ENCODE data around the gene EYA2.

Gene EYA2

DNA sequence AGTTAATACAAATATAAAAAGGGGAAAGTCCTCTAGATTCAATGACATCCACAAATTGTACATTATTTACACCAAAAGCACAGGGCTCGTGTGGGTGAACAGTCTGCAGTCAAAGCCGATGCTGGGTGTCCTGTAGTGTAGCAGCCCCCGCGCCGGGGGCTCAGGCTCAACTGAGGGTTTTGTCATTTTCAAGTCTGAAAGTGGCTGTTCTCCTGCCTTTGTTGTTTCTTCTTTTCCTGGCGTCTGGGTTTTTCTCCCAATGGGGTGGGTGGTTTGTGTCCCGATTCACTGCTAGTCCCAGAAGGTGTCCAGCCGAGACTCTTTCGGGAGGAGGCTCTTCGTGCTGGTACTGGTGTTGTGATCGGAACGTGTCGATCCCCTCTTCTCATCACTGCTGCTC is 315.8 kb downstream of the EYA2 start:
- in situ Hi-C loops (cut with HindIII; ENCODE audit: low sequenced_read_pairs): no loop called here

DNA sequence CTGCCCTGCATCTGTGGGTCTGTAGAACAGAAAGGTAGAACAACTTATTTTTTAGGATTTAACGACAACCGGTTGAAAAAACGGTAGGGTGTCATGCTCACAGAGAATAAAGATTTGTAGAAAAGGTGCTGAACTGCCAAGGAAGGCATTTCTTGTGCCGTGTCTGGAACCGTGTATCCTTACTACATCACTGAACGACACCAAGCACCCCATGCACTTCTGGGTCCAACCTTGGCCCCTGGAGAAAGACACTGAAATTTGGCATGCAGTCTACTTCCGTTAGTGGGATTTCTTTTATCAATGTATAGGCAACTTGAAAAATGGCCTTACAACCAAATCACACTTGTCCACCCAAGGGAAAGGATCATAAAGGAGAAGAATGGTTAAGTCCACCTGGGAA is 316.4 kb downstream of the EYA2 start:
- in situ Hi-C loops (cut with HindIII; ENCODE audit: low sequenced_read_pairs): no loop called here

DNA sequence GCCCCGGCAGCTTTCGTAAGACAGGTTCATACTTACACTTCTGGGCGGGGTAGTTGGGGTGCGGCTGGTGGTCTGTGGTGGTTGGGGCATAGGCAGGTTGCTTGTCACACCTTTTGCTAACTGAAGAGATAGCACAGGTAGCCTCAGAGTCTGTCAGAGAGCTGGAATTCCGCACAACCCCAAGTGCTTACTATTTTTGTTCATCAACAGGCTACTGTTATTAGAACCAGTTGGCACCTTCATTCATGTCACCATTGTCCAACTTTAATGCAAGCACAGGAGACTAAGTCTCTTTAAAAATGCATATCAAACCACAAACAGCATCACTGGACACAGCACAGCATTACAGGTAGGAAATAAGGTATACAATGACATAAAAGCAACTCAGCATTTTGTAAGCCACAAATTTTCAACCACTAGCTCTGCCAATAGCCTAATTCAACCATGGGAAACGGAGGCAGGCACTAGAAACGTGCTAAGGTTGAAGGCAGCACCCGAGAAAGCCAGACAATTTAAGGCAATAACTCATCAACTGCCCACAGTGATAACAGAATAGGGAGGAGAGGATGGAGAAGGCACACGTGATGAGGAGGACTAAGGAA is 318.1 kb downstream of the EYA2 start:
- in situ Hi-C loops (cut with HindIII; ENCODE audit: low sequenced_read_pairs): no loop called here

DNA sequence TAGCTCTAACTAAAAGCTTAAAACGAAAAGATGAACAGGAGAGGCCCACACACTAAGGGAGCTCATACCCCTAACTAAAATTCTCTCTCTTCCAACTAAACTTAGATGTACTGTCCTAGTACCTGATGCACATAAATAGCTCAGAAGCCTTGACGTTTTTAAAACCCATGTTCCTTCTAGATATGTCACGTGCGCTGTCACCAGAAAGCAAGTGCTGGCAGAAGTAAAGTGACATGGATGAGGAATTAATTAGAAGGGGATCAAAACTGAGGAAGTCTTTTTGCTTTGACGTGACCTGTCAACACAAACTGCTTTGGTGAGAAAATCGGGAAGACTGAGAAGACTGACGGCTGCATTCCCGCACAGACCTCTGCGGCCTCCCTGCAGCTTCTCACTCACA is 319.3 kb downstream of the EYA2 start:
- in situ Hi-C loops (cut with HindIII; ENCODE audit: low sequenced_read_pairs): no loop called here

DNA sequence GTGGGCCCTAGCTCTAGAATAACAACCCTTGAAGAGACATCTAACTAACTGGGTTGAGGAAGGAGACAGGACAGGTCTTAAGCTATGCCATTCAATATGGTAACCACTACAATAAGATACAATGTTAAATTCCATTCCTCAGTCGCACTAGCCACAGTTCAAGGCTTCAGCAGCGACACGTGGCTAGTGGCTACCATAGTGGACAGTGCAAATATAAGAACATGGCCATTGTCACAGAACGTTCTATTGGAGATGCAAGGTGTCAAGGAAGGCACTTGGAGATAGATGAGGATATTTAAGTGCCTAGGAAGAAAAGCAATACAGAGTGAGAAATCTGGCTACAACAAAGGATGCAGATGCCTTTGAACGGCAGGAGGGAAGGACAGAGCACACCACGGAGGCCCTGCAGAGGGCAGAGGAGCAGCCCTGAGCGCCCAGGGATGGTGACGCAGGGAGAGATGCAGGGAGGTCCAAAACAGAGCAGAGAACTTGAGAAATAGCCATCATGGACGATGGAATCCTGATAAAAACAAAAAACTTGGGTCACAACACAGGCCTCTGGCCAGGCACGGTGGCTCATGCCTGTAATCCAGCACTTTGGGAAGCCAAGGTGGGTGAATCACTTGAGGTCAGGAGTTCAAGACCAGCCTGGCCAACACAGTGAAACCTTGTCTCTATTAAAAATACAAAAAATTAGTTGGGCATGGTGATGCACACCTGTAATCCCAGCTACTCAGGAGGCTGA is 321.2 kb downstream of the EYA2 start:
- in situ Hi-C loops (cut with HindIII; ENCODE audit: low sequenced_read_pairs): no loop called here

DNA sequence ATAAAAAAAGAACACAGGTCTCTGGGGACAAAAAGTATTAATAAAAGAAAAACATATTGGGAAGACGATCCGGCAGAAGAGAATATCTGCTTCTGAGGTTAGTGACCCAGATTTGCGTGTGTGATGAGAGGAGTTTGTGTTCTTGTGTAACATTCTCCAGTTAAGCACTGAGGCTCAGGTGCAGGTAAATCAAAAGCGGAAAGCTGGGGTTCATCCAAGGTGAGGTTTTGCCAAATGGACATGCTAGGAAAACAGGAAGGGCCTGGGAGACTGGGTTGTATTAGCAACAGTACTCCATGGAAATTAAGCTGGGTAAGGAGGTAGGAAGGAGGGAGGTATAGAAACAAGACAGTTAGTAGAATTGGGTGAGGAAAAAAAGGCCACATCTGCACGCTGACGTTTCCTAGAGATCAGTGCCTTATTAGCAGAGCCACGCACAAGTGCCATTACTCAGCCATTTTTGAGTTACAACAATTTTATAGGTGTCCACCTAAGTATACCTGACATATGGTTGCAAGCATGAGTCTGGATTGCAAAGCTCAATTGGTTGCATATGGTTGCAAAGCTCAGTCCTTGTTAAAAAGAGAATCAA is 322.3 kb downstream of the EYA2 start:
- in situ Hi-C loops (cut with HindIII; ENCODE audit: low sequenced_read_pairs): no loop called here

DNA sequence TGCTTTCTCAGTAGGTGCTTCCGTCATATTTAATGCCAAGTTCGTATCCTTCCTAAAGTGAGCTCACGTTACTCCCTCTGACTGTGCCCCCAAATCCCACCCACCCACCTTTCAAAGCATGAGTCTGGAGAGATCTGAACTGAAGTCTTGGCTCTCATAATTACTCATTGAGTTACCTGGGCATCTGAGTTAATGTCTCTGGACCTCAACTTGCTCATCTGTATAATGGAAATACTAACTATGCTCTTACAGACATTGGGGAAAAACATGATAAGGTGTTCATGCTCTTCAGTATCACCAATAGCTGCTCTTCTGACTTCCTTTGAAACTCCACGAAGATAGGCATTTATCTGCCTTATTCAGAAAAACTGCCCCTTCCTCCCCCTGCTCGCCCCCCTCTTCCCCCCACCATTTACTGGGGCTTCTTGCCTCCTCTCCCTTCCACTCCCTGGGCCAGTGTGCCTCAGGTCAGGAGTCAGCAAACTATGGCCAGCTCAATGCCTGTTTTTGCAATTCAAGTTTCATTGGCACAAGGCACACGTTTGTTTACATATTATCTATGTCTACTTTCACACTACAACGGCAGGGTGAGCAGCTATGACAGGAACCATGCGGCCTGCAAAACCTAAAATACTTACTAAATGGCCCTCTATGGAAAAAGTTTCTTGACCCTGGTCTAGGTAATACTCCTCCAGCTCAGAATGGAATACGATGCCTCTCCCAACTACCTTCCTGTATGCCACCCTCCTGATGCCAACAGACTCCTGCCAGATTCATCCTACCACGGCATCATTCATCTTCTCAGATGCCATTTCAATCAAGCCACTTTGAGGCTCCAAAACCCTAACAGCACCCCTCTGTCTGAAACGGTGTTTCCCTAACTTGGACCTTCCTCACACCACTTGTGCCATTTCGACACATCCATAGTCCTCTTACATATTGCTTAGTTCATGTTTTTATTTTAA is 323.1 kb downstream of the EYA2 start:
- in situ Hi-C loops (cut with HindIII; ENCODE audit: low sequenced_read_pairs): no loop called here

DNA sequence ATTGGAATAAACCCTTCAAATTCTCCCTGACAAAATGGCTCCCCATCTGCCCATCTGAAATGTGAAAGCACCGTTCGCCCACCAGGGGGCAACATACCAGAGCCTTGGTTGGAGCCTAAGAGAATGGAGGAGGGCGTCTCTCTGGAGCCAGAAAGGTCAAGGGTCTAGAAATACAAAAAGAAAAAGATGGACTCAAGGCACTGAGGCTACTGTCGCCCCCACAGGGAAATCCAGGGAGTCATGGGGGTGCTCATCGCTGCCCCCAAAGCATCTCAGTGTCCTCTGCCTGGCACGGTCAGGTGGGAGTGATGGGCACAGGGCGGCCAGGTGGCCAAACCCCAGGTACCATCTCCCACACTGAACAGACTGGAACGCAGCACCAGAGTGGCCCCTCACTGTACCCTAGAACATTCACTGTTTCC is 325.5 kb downstream of the EYA2 start:
- in situ Hi-C loops (cut with HindIII; ENCODE audit: low sequenced_read_pairs): no loop called here

DNA sequence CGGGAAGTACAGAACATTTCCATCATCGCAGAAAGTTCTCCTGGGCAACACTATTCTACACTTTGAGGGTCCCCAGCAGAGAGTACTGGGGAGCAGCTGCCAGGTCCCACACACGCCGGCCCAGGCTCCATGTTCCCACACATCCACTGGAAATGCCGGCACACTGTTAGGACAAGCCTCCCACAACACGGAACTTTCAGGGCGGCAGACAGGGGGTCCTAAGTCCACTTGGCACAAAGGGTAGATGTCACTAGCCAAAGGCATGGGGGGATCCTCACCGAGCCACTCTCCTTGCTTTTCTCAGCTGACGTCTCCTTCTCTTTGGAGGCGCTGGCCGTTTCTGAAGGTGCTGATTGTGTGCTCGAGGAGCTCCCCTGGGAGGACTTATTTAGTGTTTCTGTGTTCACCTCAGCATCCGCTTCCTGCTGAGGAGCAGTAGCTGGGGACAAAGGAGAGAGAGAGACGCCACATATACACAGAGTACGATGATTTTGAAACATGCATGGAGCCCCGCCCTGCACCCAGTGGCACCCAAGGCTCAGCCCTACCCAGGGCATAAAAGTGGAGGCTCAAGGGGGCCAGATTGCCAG is 326.5 kb downstream of the EYA2 start:
- in situ Hi-C loops (cut with HindIII; ENCODE audit: low sequenced_read_pairs): no loop called here

DNA sequence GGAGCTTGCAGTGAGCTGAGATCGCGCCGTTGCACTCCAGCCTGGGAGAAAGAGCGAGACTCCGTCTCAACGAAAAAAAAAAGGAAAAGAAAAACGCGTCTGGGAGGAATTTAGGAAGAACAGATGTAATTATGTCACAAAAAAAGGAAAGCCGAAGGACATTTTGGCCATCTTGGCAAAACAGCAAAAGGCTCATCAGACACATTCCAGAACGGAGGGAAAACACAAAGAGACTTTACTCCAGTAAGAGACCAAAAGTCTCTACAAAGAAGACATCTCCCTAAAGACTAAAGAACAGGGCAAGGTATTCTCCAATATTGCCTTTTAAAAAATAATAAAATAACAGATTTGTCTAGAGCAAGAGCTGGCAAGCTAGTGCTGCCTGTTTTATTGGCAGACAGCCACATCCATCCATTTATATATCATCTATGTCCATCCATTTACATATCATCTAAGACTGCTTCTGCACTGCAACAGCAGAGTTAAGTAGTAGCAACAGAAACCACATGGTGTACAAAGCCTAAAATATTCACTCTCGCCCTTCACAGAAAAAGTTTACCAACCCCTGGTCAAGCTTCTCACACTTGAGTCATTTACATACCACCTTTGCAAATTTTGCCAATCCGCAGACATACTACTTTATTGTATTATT is 328.0 kb downstream of the EYA2 start:
- in situ Hi-C loops (cut with HindIII; ENCODE audit: low sequenced_read_pairs): no loop called here

DNA sequence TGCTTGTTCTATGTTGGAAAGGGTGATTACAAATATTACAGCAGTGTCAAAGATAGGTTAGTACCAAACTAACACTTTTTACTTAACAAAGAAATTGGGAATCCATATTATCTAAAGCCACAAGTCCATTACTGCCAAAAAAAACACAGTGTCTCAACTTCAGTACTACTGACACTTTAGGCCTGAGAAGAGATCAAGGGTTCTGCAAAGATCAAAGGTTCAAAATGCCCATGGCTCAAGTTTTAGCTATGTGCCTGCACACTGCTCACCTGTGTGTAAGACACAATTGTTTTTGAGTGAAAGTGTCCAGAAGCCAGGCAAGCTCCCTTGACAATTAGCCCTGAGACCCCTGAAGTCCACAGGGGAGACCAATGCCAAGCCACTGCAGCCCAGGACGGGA is 329.3 kb downstream of the EYA2 start:
- in situ Hi-C loops (cut with HindIII; ENCODE audit: low sequenced_read_pairs): no loop called here

DNA sequence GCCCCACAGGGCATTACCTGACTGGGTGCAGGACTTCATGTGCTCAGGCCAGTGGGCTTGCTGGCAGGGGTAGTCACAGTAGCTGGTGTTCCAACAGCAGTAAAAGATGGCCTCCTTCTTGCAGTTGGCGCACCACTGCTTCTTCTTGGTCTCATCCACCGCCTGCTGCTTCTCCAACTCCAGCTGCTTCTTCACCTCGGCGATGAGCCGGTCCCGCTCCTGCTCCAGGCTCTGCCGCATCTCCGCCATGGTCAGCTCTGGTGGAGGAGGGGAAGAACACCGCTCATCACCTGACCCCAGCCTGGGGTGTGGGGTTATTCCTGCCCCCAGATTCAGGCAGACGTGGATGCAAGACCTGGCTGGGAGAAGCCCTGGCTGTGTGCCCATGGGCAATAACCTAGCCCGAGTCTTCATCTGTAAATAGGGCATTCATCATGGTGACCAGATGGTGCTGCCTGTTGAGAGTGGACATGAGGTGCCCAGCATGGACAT is 329.7 kb downstream of the EYA2 start:
- in situ Hi-C loops (cut with HindIII; ENCODE audit: low sequenced_read_pairs): no loop called here

DNA sequence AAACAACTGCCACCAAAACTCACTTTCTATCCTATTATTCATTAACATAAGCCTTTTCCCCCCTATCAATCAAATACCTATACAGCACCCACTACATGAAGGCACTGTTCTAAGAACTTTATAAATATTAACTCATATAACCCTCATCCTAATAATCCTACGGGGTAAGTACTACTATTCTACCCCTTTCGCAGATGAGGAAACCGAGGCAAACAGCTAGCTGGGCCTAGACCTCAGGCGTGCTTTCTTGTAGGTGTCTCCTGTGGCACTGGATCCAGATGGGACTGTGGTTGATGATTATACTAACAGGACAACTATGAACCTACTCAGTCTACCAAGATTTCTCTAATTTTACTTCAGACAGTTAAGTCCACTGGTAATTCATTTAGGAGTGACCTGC is 330.2 kb downstream of the EYA2 start:
- in situ Hi-C loops (cut with HindIII; ENCODE audit: low sequenced_read_pairs): loop anchor here (5.0 kb wide), 1 partner anchor 47 kb away; no protein-coding TSS in a partner anchor

DNA sequence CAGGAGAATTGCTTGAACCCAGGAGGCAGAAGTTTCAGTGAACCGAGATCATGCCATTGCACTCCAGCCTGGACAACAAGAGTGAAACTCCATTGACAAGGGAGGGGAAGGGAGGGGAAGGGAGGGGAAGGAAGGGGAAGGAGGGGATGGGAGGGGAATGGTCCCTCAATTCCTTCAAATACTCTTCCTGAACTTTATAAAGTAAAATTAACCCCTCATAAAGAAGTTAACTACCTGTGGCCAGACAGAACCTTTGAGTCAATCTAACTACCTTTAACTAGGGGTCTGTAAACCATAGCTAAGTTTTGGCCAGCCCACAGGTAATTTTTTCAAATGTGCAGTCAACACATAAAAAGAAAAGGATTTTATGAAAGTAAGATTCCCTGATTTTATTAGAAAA is 330.8 kb downstream of the EYA2 start:
- in situ Hi-C loops (cut with HindIII; ENCODE audit: low sequenced_read_pairs): loop anchor here (5.0 kb wide), 1 partner anchor 47 kb away; no protein-coding TSS in a partner anchor

DNA sequence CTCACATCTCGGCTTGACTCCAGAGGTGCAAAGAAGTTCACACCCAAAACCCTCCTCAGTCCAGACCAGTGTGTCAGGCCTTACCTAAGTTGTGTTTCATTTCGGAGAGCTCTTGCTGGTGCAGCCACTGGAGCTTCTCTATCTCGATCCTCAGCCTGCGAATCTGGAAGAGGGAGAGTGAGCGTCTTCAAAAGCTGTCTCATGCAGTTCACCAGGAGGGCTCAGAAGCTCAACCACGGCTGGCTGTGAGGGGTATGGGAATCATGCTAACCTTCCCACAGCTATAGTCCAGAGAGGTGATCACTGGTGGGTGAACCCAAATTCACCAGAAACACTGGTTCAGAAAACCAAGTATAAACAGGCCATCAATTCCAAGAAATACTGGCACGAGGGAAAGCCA is 332.5 kb downstream of the EYA2 start:
- in situ Hi-C loops (cut with HindIII; ENCODE audit: low sequenced_read_pairs): loop anchor here (5.0 kb wide), 1 partner anchor 45 kb away; no protein-coding TSS in a partner anchor

DNA sequence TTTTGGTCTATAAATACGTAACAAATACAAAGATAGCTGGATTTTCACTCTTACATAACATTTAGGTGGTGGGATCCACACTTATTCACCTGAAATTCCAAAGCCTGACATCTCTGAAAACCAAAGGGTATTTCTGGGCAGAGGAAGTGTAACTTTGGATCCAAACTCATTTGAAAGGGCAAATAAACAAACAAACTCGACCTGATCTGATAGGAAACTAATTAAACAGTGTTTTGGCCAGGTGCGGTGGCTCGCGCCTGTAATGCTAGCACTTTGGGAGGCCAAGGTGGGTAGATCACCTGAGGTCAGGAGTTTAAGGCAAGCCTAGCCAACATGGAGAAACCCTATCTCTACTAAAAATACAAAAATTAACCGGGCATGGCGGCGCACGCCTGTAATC is 332.9 kb downstream of the EYA2 start:
- in situ Hi-C loops (cut with HindIII; ENCODE audit: low sequenced_read_pairs): loop anchor here (5.0 kb wide), 1 partner anchor 45 kb away; no protein-coding TSS in a partner anchor

DNA sequence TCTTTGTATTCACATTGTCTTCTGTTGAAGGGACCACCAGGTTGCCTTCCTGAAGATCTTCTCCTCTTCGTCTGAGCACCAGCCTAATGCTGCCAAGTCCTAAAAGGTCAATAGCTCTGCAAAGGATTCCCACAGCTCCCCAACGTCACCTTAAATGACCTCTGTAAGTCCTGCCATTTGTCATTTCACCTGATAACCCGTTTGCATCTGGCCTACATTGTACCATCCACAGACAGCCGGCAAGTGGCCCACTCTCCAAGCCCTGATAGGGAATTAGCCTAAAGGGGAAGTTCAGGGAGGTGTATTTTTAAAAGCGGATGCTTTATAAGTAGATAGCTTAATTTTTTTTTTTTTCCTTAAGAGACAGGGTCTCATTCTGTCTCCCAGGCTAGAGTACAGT is 334.0 kb downstream of the EYA2 start:
- in situ Hi-C loops (cut with HindIII; ENCODE audit: low sequenced_read_pairs): loop anchor here (5.0 kb wide), 1 partner anchor 44 kb away; no protein-coding TSS in a partner anchor

DNA sequence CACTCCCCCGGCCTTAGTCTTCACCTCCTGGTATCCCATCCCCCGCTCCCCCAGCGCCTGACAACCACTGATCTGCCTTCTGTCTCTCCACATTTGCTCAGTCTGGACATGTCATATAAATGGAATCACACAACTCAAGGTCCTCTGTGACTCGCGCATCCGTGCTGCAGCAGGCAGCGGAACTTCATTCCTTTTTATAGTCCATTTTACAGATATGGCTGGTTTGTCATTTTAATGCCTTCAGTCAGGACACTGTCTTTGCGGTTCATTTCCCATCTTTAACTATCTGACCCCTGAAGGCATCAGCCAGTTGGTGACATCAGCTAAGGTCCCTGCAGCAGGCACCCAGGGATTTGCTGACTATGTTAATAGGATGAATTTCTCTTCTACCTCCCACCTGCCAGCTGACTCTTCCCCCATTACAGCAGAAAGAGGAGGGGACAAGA is 336.2 kb downstream of the EYA2 start:
- in situ Hi-C loops (cut with HindIII; ENCODE audit: low sequenced_read_pairs): no loop called here

DNA sequence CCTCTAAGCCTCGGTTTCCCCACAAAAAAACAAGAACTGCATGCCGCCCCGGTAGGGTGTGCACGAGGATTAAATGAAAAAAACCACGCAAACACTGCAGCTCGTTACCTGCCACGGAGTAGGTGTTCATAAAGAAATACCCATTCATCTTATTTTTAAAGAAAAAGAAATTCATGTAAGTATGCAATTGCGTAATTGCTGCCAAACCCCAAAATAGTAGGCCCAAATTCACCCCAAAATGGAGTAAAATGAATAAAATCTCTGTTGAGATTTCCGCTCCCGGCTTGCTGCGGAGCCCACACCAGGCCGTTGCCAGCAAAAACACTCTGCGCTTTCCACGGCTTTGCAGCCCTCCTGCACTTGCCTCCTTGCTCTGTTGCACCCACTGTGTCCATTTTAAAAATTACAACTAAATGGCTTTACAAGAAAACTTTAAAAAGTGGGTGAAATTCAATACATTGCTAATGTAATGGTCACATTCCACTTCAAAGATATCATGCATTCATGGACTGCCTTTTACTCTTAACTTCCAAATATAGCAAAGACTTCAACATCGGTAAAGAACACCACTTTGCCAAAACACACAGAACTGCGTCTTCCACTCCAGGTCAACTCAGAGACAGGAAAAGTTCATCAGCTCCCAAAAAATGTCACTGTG is 336.9 kb downstream of the EYA2 start:
- in situ Hi-C loops (cut with HindIII; ENCODE audit: low sequenced_read_pairs): no loop called here
